ENCODE results near the gene MRPL10.

MRPL10 gene

GRCh38 chr17:47812146-47812920 lies 19.0 kb downstream of the MRPL10 start:
- no peak for TF ChIP-seq CTCF (IDR thresholded peaks at IDR 0.05; ENCODE audit: insufficient read depth, low read length)
- TF ChIP-seq POLR2AphosphoS5 (IDR thresholded peaks at IDR 0.05; ENCODE audit: low read depth) = no peak

GRCh38 chr17:47811709-47812108 lies 19.6 kb downstream of the MRPL10 start:
- Histone ChIP-seq H3K27ac (replicated peaks) (no peak overlapping the region), H3K27me3 (ENCODE audit: insufficient read depth, poor library complexity, severe bottlenecking) (no peaks in the 10 kb centered on the region), H3K4me3 (replicated peaks; ENCODE audit: insufficient read depth, low read length) (no peak overlapping the region)
- DNase-seq (ENCODE audit: low read depth in 1 of 2, low spot score in 1 of 2) = no peak
- TF ChIP-seq SPI1 (IDR thresholded peaks at IDR 0.05; ENCODE audit: borderline replicate concordance, low read depth) = no peak
- TF ChIP-seq GABPA (IDR thresholded peaks at IDR 0.05; ENCODE audit: low read depth) = no peak
- TF ChIP-seq REST (IDR thresholded peaks at IDR 0.05; ENCODE audit: insufficient replicate concordance, low read depth) = no peak
- TF ChIP-seq POLR2AphosphoS5 (IDR thresholded peaks at IDR 0.05; ENCODE audit: low read depth) = no peak
- no peak for TF ChIP-seq CTCF (IDR thresholded peaks at IDR 0.05; ENCODE audit: insufficient read depth, low read length)

More at GRCh38 chr17:47812146-47812920, 19.0 kb downstream of the MRPL10 start:
- H3K4me3 ChIP-seq (replicated peaks; ENCODE audit: insufficient read depth, low read length) = no peak overlapping the region
- no peak overlapping the region for H3K27ac ChIP-seq (replicated peaks)
- no peaks in the 10 kb centered on the region for H3K27me3 ChIP-seq (ENCODE audit: insufficient read depth, poor library complexity, severe bottlenecking)
- DNase-seq (ENCODE audit: low read depth in 1 of 2, low spot score in 1 of 2) = no peak

GRCh38 chr17:47810901-47811635 lies 20.3 kb downstream of the MRPL10 start:
- Histone ChIP-seq H3K4me3 (replicated peaks; ENCODE audit: insufficient read depth, low read length) (no peak overlapping the region), H3K27me3 (ENCODE audit: insufficient read depth, poor library complexity, severe bottlenecking) (no peaks in the 10 kb centered on the region), H3K27ac (replicated peaks) (no peak overlapping the region)
- TF ChIP-seq POLR2AphosphoS5 (IDR thresholded peaks at IDR 0.05; ENCODE audit: low read depth) = no peak
- no peak for DNase-seq (ENCODE audit: low read depth in 1 of 2, low spot score in 1 of 2)

GRCh38 chr17:47810200-47810821 lies 21.0 kb downstream of the MRPL10 start:
- Histone ChIP-seq H3K4me3 (replicated peaks; ENCODE audit: insufficient read depth, low read length) (no peak overlapping the region), H3K27ac (replicated peaks) (no peak overlapping the region), H3K27me3 (ENCODE audit: insufficient read depth, poor library complexity, severe bottlenecking) (no peaks in the 10 kb centered on the region)
- no peak for DNase-seq (ENCODE audit: low read depth in 1 of 2, low spot score in 1 of 2)
- TF ChIP-seq SPI1 (IDR thresholded peaks at IDR 0.05; ENCODE audit: borderline replicate concordance, low read depth) = no peak
- no peak for TF ChIP-seq CTCF (IDR thresholded peaks at IDR 0.05; ENCODE audit: insufficient read depth, low read length)
- TF ChIP-seq GABPA (IDR thresholded peaks at IDR 0.05; ENCODE audit: low read depth) = no peak
- TF ChIP-seq POLR2AphosphoS5 (IDR thresholded peaks at IDR 0.05; ENCODE audit: low read depth) = no peak
